Adrenal gland (tissue), 12 donors: ENCODE data around the gene RNF130. TPM values are rescaled to one million over a fixed set of nuclear protein-coding genes. Genes with fewer than 3 reads are reported as not detected.
"Not testable (repeated sequence)": the region's sequence is repeated elsewhere in the genome, so short reads cannot be mapped to it uniquely, and the experiment has no call there.

Experiments used
- DNase-seq, 7 donors: peaks; one replicate each; pipeline ENCODE4 v3.0.0-alpha.2; 2019 to 2020
- H3K27ac ChIP-seq, 5 donors: fragments of 200-600 bp; sonication (generic) in 4 of 5; 1 replicate in 3 of 5; 2 replicates in 2 of 5; pipeline versions ENCODE4 v1.5.1 to v1.8.0; 2016 to 2020; ENCODE audit warnings: mild to moderate bottlenecking in 1 of 5
- H3K27me3 ChIP-seq: fragments of 200-600 bp; 2 replicates; pipeline ENCODE4 v1.8.0; 2021
- H3K36me3 ChIP-seq, 2 donors: fragments of 200-600 bp; replicated peaks in 1 of 2; 1 replicate in 1 of 2; 2 replicates in 1 of 2; pipeline versions ENCODE4 v1.5.1 to v1.8.0; 2018 to 2022
- H3K4me1 ChIP-seq, 2 donors: fragments of 200-600 bp; replicated peaks in 1 of 2; 1 replicate in 1 of 2; 2 replicates in 1 of 2; pipeline versions ENCODE4 v1.5.1 to v1.8.0; 2018 to 2021
- H3K4me3 ChIP-seq, 4 donors: fragments of 200-600 bp; sonication (generic) in 3 of 4; one replicate each; pipeline ENCODE4 v1.5.1; 2016 to 2018
- H3K9me3 ChIP-seq, 3 donors: fragments of 200-600 bp; sonication (generic) in 1 of 3; replicated peaks in 1 of 3; 1 replicate in 2 of 3; 2 replicates in 1 of 3; pipeline versions ENCODE4 v1.5.1 to v1.8.0; 2016 to 2021
- CTCF ChIP-seq, 6 experiments: fragments of 450-650 bp in 4 of 6; fragments of 200-600 bp in 2 of 6; sonication (generic) in 1 of 6; IDR thresholded peaks; 1 replicate in 5 of 6; 2 replicates in 1 of 6; pipeline versions ENCODE4 v1.5.1 to v1.8.0; 2016 to 2021; ENCODE audit warnings: antibody characterized with exemption in 6 of 6, mild to moderate bottlenecking in 2 of 6, moderate library complexity in 1 of 6
- POLR2A ChIP-seq, 2 donors: fragments of 450-650 bp; IDR thresholded peaks; one replicate each; pipeline ENCODE4 v1.6.1; 2017; ENCODE audit warnings: antibody characterized with exemption in 2 of 2, mild to moderate bottlenecking in 2 of 2, moderate library complexity in 1 of 2
- WGBS, 4 donors: extraction: QIAGEN DNeasy Blood & Tissue Kit in 2 of 4; methylation state at CpG; one replicate each; pipeline versions ENCODE4 v1.1.5 to v1.1.7; 2013 to 2017; 5-methylcytosine and 5-hydroxymethylcytosine counted together
- intact Hi-C, 2 donors: fragments of 100-400 bp; cut with DNase I; formaldehyde crosslinking; loops; one replicate each; pipeline versions ENCODE4 v1.14.1 to v1.15.0; 2022 to 2023
- polyA plus RNA-seq, 3 donors: library from polyadenylated mRNA; stranded (reverse); fragments of 200-250 nt in 2 of 3; fragments of 350-450 nt in 1 of 3; fragmentation: Illumina TruSeq in 1 of 3; extraction: RNeasy Lipid Tissue Mini Kit (QIAGEN cat#74804) in 1 of 3; gene quantifications; one replicate each; pipeline ENCODE4 v1.2.3, GENCODE V29; 2013 to 2014
- total RNA-seq, 9 donors: library from RNA; depleted of rRNA in 4 of 9; stranded (reverse); fragments of >200 nt in 4 of 9; fragments of 120-200 nt in 1 of 9; fragmentation: NEBNext Ultra II Directional in 1 of 9; extraction: Animal tissue kit (Norgen Biotek cat#: 25700) in 1 of 9; gene quantifications; one replicate each; pipeline versions ENCODE4 v1.1.0 to v1.2.4, GENCODE V29; 2013 to 2023
- donor health status: healthy with polysubstance abuse.
- donor health status: Bipolar disorder and iron deficiency.
- donor health status: DM: yes; HTN: yes; CAD: no.
- donor health status: DM: no; HTN: no; CAD: no.
- donor health status: DM: no; HTN: no; CAD: no.
- donor health status: DM: yes; HTN: yes; CAD: no.

The RNF130 gene
- total and polyA plus RNA-seq, 12 donors = 36.8 to 138 (median 75.1) TPM

- H3K4me3 ChIP-seq = no peak overlapping the region
- no peaks in the 10 kb centered on the region for H3K27me3 ChIP-seq
- no peaks in the 10 kb centered on the region for H3K36me3 ChIP-seq
- intact Hi-C loops = no loop called here
- H3K9me3 ChIP-seq = no peaks in the 10 kb centered on the region
- H3K27ac ChIP-seq = no peak overlapping the region
- 90 to 92% (median 91%) methylated on average over 5 of the region's 5 CpGs for WGBS, 4 donors
- no peaks in the 10 kb centered on the region for H3K4me1 ChIP-seq
- TF ChIP-seq POLR2A (IDR thresholded peaks at IDR 0.05) (no peak), CTCF (IDR thresholded peaks at IDR 0.05) (no peak)
- DNase-seq = no peak
Observed at GRCh38 chr5:180018347-180019060, 53.1 kb downstream of the RNF130 start.

DNA sequence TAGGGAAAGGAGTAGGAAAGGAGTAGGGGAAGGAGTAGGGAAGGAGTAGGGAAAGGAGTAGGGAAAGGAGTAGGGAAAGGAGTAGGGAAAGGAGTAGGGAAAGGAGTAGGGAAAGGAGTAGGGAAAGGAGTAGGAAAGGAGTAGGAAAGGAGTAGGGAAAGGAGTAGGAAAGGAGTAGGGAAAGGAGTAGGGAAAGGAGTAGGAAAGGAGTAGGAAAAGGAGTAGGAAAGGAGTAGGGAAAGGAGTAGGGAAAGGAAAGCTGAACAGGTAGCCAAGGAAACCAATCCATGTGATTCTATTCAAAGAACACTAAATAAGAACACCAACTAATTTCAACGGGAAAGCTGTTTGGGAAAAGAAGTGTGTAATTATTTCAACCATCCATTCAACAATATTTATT, 56.0 kb downstream of the RNF130 start:
- WGBS, 4 donors = 94 to 100% (median 97%) methylated on average over 1 of the region's 1 CpG
- DNase-seq, H3K4me1 ChIP-seq, H3K27ac ChIP-seq, intact Hi-C loops, H3K4me3 ChIP-seq, H3K36me3 ChIP-seq, H3K27me3 ChIP-seq, H3K9me3 ChIP-seq: not testable (repeated sequence)

DNA sequence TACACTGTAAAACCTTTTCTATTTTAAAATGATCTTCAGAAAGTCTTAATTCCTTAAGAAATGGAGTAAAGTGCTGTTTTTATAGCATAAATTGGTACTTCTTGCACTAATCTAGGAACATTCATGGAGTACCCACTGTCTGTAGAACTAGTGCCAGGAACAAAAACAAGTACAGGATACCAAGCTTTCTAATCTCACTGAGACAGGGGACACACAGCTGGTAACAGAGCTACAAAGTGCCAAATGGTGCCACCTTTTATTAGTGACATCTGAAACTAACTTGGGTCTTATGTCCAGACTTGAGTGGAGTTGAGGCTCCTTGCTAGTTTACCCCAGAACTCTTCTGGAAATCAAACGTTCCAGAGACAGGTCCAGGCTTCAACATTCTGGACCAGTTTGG, 57.9 kb downstream of the RNF130 start:
- WGBS, 4 donors = 44 to 63% (median 59%) methylated on average over 1 of the region's 1 CpG
- Histone ChIP-seq H3K9me3 (no peaks in the 10 kb centered on the region), H3K4me1 (no peaks in the 10 kb centered on the region), H3K27ac (no peak overlapping the region), H3K4me3 (no peak overlapping the region), H3K36me3 (no peaks in the 10 kb centered on the region), H3K27me3 (no peaks in the 10 kb centered on the region)
- intact Hi-C loops = no loop called here
- DNase-seq = no peak
- TF ChIP-seq CTCF (IDR thresholded peaks at IDR 0.05) (no peak), POLR2A (IDR thresholded peaks at IDR 0.05) (no peak)

GRCh38 chr5:180012316-180012715, 59.2 kb downstream of the RNF130 start:
- WGBS, 4 donors = 32 to 83% (median 39%) methylated on average over 2 of the region's 2 CpGs
- no peak for TF ChIP-seq POLR2A (IDR thresholded peaks at IDR 0.05)
- no peak overlapping the region for H3K4me3 ChIP-seq
- H3K9me3 ChIP-seq = no peaks in the 10 kb centered on the region
- H3K27me3 ChIP-seq = no peaks in the 10 kb centered on the region
- no peak overlapping the region for H3K27ac ChIP-seq
- intact Hi-C loops = no loop called here
- DNase-seq = no peak
- no peaks in the 10 kb centered on the region for H3K4me1 ChIP-seq
- no peaks in the 10 kb centered on the region for H3K36me3 ChIP-seq

- TF ChIP-seq CTCF (IDR thresholded peaks at IDR 0.05) = no peak
- TF ChIP-seq POLR2A (IDR thresholded peaks at IDR 0.05) = no peak
- Histone ChIP-seq H3K27ac (no peak overlapping the region), H3K27me3 (no peaks in the 10 kb centered on the region), H3K4me1 (no peaks in the 10 kb centered on the region), H3K36me3 (no peaks in the 10 kb centered on the region), H3K9me3 (no peaks in the 10 kb centered on the region), H3K4me3 (no peak overlapping the region)
- intact Hi-C loops = no loop called here
- DNase-seq = no peak
- WGBS, 4 donors = 84 to 97% (median 93%) methylated on average over 3 of the region's 3 CpGs
Observed at GRCh38 chr5:180010636-180011035, 60.9 kb downstream of the RNF130 start.
